Mesendoderm (in vitro differentiated cells): Measurements from ENCODE around the gene TPR.
A peak's percentile ranks its signal among the peaks of the same experiment; 100 is the strongest.
"Not testable (repeated sequence)": the region's sequence is repeated elsewhere in the genome, so short reads cannot be mapped to it uniquely, and the experiment has no call there.

ENCODE experiments used
- DNase-seq: peaks from one replicate; pipeline ENCODE4 v3.0.0; 2013
- H2AK5ac ChIP-seq: 2 replicates; pipeline ENCODE4 v1.6.1; 2013; ENCODE audit warnings: low read length, inconsistent platforms
- H2BK120ac ChIP-seq: 2 replicates; pipeline ENCODE4 v1.6.1; 2013; ENCODE audit warnings: low read depth, mild to moderate bottlenecking, low read length, moderate library complexity, mixed read lengths
- H2BK15ac ChIP-seq: replicated peaks from 2 replicates; pipeline ENCODE4 v1.6.1; 2013; ENCODE audit warnings: low read depth, mild to moderate bottlenecking, moderate library complexity
- H2BK5ac ChIP-seq: 2 replicates; pipeline ENCODE4 v1.6.1; 2013; ENCODE audit warnings: low read length, inconsistent platforms
- H3K18ac ChIP-seq: 2 replicates; pipeline ENCODE4 v1.6.1; 2013; ENCODE audit warnings: mild to moderate bottlenecking, low read length, mixed read lengths
- H3K23ac ChIP-seq: one replicate; pipeline ENCODE4 v1.6.1; 2013; ENCODE audit warnings: low read length
- H3K27ac ChIP-seq: 2 replicates; pipeline ENCODE4 v1.5.1; 2013; ENCODE audit warnings: low read depth, mild to moderate bottlenecking, inconsistent platforms, low read length, moderate library complexity
- H3K27me3 ChIP-seq: 2 replicates; pipeline ENCODE4 v1.6.1; 2013; ENCODE audit warnings: low read length, control low read depth, mild to moderate bottlenecking, inconsistent platforms; ENCODE audit not compliant: insufficient read depth, poor library complexity
- H3K36me3 ChIP-seq: 2 replicates; pipeline ENCODE4 v1.6.1; 2013; ENCODE audit warnings: low read length, inconsistent platforms; ENCODE audit not compliant: control insufficient read depth, insufficient read depth
- H3K4ac ChIP-seq: one replicate; pipeline ENCODE4 v1.6.1; 2013; ENCODE audit warnings: low read depth, mild to moderate bottlenecking, low read length, moderate library complexity
- H3K4me1 ChIP-seq: 2 replicates; pipeline ENCODE4 v1.6.1; 2013; ENCODE audit warnings: low read depth, low read length, inconsistent platforms; ENCODE audit not compliant: control insufficient read depth
- H3K4me2 ChIP-seq: 2 replicates; pipeline ENCODE4 v1.6.1; 2013; ENCODE audit warnings: low read length
- H3K4me3 ChIP-seq: 2 replicates; pipeline ENCODE4 v1.5.1; 2013; ENCODE audit warnings: mild to moderate bottlenecking, low read length
- H3K56ac ChIP-seq: one replicate; pipeline ENCODE4 v1.6.1; 2013; ENCODE audit warnings: low read length
- H3K79me1 ChIP-seq: 2 replicates; pipeline ENCODE4 v1.6.1; 2013; ENCODE audit warnings: low read length, inconsistent platforms
- H3K79me2 ChIP-seq: 2 replicates; pipeline ENCODE4 v1.6.1; 2013; ENCODE audit warnings: mild to moderate bottlenecking, low read length; ENCODE audit not compliant: control insufficient read depth, insufficient read depth
- H3K9ac ChIP-seq: 2 replicates; pipeline ENCODE4 v1.6.1; 2013; ENCODE audit warnings: low read length, inconsistent platforms
- H4K5ac ChIP-seq: one replicate; pipeline ENCODE4 v1.6.1; 2013; ENCODE audit warnings: low read length
- H4K8ac ChIP-seq: one replicate; pipeline ENCODE4 v1.6.1; 2013; ENCODE audit warnings: low read depth, mild to moderate bottlenecking, control low read depth, low read length, moderate library complexity
- WGBS: extraction: QIAGEN DNeasy Blood & Tissue Kit; methylation state at CpG from one replicate; pipeline ENCODE4 v1.1.7; 2013; ENCODE audit warnings: low lambda C conversion rate, missing lambda C conversion rate; ENCODE audit not compliant: insufficient coverage; ENCODE audit errors: extremely low coverage; 5-methylcytosine and 5-hydroxymethylcytosine counted together

TPR gene

DNA sequence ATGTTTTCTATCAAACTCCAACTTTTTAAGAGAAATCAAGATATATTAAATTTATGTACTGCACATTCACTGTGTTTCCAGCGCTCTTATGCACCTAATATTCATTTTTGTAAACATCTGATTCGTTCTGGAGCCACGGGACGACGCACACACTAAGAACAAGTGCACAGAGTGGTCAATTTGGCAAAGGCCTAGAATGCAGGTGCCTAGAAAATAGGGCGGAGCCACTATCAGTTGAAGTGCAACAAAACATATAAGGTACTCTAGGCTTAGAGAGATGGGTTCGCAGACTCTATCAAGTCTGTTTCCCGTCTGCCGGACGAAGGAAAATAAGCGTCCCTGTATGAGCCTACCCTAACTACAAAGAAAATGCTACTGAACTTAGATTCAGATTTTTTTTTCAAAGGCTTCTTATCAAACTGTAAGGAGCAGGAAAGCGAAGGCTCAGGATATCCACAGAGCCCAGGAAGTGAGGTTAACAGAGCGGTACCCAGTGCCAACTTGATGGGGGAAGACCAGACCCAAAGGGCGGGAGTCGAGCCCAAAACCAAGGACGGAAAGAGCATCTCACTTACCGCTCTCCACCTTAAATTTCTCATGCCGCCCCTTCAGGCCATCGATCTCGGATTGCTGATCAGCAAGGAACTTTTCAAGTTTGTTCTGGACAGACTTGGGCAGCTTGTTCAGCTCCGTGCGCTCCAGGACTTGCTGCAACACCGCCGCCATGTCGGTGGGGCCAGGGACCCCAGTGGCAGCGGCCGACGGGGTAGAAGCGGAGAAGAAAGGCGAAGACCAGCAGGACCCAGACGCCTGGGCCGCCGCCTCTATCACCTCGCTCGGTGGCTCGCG is 526 bp downstream of the TPR start:
- no peak overlapping the region for H2BK120ac ChIP-seq
- H3K18ac ChIP-seq = peak overlapping the region; percentile 85
- no peaks in the 10 kb centered on the region for H3K4me1 ChIP-seq
- peaks cover 29% of the 10 kb centered on the region for H3K79me2 ChIP-seq
- H3K23ac ChIP-seq = no peak overlapping the region
- peak overlapping the region; percentile 94 for H3K27ac ChIP-seq
- no peaks in the 10 kb centered on the region for H3K36me3 ChIP-seq
- peak overlapping the region; percentile 93 for H3K4me3 ChIP-seq
- H3K4me2 ChIP-seq = peak overlapping the region; percentile 82
- H3K27me3 ChIP-seq = no peaks in the 10 kb centered on the region
- no CpG with 5 or more reads among the region's 37 CpGs for WGBS
- no peak overlapping the region for H2BK15ac ChIP-seq
- H3K56ac ChIP-seq = peak overlapping the region; percentile 92
- H3K4ac ChIP-seq = no peak overlapping the region
- H3K9ac ChIP-seq = peak overlapping the region; percentile 91
- H4K8ac ChIP-seq = no peak overlapping the region
- H2BK5ac ChIP-seq = no peak overlapping the region
- DNase-seq = no peak
- H4K5ac ChIP-seq = no peak overlapping the region
- H2AK5ac ChIP-seq = no peak overlapping the region
- peaks cover 2% of the 10 kb centered on the region for H3K79me1 ChIP-seq

DNA sequence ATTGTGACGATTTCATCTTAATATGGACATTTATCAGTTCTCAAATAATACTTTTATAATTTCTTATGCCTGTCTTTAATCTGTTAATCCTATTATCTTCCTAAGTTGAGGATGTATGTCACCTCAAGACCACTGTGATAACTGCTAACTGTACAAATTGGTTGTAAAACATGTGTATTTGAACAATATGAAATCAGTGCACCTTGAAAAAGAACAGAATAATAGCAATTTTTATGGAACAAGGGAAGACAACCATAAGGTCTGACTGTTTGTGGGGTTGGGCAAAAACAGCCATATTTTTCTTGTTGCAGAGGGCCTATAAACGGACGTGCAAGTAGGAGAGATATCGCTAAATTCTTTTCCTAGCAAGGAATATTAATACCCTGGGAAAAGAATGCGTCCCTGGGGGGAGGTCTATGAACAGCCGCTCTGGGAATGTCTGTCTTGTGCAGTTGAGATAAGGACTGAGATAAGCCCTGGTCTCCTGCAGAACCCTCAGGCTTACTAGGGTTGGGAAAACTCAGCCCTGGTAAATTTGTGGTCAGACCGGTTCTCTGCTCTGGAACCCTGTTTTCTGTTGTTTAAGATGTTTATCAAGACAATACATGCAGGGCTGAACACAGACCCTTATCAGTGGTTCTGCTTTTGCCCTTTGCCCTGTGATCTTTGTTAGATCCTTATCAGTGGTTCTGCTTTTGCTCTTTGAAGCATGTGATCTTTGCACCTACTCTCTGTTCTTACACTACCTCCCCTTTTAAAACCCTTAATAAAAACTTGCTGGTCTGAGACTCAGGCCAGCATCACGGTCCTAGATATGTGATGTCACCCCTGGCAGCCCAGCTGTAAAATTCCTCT is 27.0 kb downstream of the TPR start:
- not testable (repeated sequence) for H2BK120ac ChIP-seq, H4K8ac ChIP-seq, H2AK5ac ChIP-seq, H3K4me3 ChIP-seq, H2BK15ac ChIP-seq, H3K23ac ChIP-seq, H3K4me1 ChIP-seq, H3K36me3 ChIP-seq, H3K4me2 ChIP-seq, H3K79me2 ChIP-seq, H3K56ac ChIP-seq, H3K27ac ChIP-seq, H3K79me1 ChIP-seq, H3K18ac ChIP-seq, H4K5ac ChIP-seq, H3K27me3 ChIP-seq, H3K9ac ChIP-seq, H3K4ac ChIP-seq, H2BK5ac ChIP-seq
- peak; percentile 5 for DNase-seq
- WGBS = no CpG with 5 or more reads among the region's 8 CpGs

DNA sequence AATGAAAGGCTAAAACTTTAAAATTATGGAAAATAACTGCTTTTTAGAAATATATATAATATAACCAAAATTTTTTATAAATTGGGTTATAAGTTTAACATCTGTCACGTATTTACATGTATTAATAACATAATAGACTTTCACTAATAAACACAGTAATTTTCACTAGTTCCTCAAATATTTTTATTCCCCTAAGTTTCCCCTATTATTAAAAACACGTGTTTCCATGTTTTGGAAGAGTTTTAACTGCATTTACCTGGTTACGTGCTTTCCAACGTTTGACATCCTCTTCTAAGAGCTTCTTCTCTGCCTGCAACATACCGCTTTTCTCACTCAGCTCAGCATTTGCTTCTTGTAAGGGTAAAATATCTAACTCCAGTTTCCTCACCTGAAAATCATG is 34.3 kb downstream of the TPR start:
- no peaks in the 10 kb centered on the region for H3K27me3 ChIP-seq
- no peak for DNase-seq
- no peak overlapping the region for H2BK120ac ChIP-seq
- peaks cover 7% of the 10 kb centered on the region for H3K36me3 ChIP-seq
- H3K4me1 ChIP-seq = no peaks in the 10 kb centered on the region
- no peaks in the 10 kb centered on the region for H3K79me2 ChIP-seq
- H2AK5ac ChIP-seq = no peak overlapping the region
- H3K4me2 ChIP-seq = no peak overlapping the region
- H3K79me1 ChIP-seq = no peaks in the 10 kb centered on the region
- H3K4me3 ChIP-seq = no peak overlapping the region
- no CpG with 5 or more reads among the region's 5 CpGs for WGBS
- no peak overlapping the region for H3K27ac ChIP-seq
- no peak overlapping the region for H3K23ac ChIP-seq
- no peak overlapping the region for H2BK15ac ChIP-seq
- no peak overlapping the region for H2BK5ac ChIP-seq
- no peak overlapping the region for H4K8ac ChIP-seq
- H3K4ac ChIP-seq = no peak overlapping the region
- no peak overlapping the region for H4K5ac ChIP-seq
- H3K18ac ChIP-seq = no peak overlapping the region
- H3K9ac ChIP-seq = no peak overlapping the region
- H3K56ac ChIP-seq = no peak overlapping the region

DNA sequence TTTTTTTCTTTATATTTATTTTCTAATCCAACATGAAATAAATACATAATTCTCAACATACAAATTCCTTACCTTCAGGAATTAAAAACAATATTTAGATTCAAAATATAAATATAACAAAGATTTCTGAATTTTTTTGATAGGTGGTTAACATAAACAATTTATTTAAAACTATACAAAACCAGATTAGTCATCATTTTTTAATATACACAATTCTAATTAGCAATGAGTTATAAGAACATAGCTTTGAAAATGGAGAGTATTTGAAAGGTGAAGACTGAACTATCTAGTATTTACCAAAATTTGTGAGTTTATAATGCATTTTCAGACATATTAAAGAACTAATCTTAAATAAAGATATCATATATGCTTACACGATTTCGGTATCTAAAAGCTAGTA is 37.5 kb downstream of the TPR start:
- no peaks in the 10 kb centered on the region for H3K79me1 ChIP-seq
- no peak overlapping the region for H3K4me2 ChIP-seq
- H3K23ac ChIP-seq = no peak overlapping the region
- no peaks in the 10 kb centered on the region for H3K27me3 ChIP-seq
- no peaks in the 10 kb centered on the region for H3K4me1 ChIP-seq
- H3K56ac ChIP-seq = no peak overlapping the region
- H2BK120ac ChIP-seq = no peak overlapping the region
- no peak overlapping the region for H4K8ac ChIP-seq
- H2BK15ac ChIP-seq = no peak overlapping the region
- DNase-seq = no peak
- H3K4ac ChIP-seq = no peak overlapping the region
- H3K4me3 ChIP-seq = no peak overlapping the region
- no peak overlapping the region for H3K9ac ChIP-seq
- H3K79me2 ChIP-seq = no peaks in the 10 kb centered on the region
- no peak overlapping the region for H3K27ac ChIP-seq
- H3K18ac ChIP-seq = no peak overlapping the region
- WGBS = no CpG with 5 or more reads among the region's 2 CpGs
- no peak overlapping the region for H2AK5ac ChIP-seq
- H3K36me3 ChIP-seq = peaks cover 8% of the 10 kb centered on the region
- no peak overlapping the region for H4K5ac ChIP-seq
- no peak overlapping the region for H2BK5ac ChIP-seq

DNA sequence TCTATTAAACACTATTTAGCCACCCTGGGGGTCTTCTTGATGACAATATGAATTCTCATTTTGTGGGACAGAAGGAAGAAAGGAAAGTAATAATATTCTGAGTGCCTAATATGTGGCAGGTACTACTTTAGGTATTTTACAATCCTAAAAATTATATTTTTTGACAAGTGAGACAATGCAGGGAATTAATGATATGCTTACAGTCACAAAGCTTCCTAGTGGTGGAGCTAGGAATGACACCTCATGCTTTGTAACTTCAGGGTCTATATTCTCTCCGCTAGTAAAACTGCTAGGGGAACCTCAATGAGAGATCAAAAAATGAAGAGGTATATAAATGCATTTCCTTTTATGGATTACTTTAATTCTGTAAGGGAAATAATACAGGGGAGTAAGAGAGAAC is 44.3 kb downstream of the TPR start:
- no CpG with 5 or more reads among the region's 1 CpG for WGBS
- H2AK5ac ChIP-seq = no peak overlapping the region
- no peaks in the 10 kb centered on the region for H3K79me2 ChIP-seq
- no peak overlapping the region for H3K56ac ChIP-seq
- no peak overlapping the region for H2BK15ac ChIP-seq
- no peak overlapping the region for H4K5ac ChIP-seq
- H3K9ac ChIP-seq = no peak overlapping the region
- H2BK5ac ChIP-seq = no peak overlapping the region
- no peak overlapping the region for H2BK120ac ChIP-seq
- no peak overlapping the region for H4K8ac ChIP-seq
- no peak overlapping the region for H3K23ac ChIP-seq
- no peaks in the 10 kb centered on the region for H3K27me3 ChIP-seq
- no peak overlapping the region for H3K27ac ChIP-seq
- no peak overlapping the region for H3K18ac ChIP-seq
- peaks cover 7% of the 10 kb centered on the region for H3K36me3 ChIP-seq
- peak; percentile 29 for DNase-seq
- no peak overlapping the region for H3K4me2 ChIP-seq
- no peaks in the 10 kb centered on the region for H3K4me1 ChIP-seq
- no peaks in the 10 kb centered on the region for H3K79me1 ChIP-seq
- H3K4ac ChIP-seq = no peak overlapping the region
- no peak overlapping the region for H3K4me3 ChIP-seq
